Esophagus (tissue), 2 donors: ENCODE measurements around the gene TMIE. TPM values are rescaled to one million over a fixed set of nuclear protein-coding genes. Genes with fewer than 3 reads are reported as not detected.

ENCODE experiments used
- H3K27ac ChIP-seq, 2 donors: one replicate each; pipeline ENCODE4 v1.5.1; 2013; ENCODE audit warnings: low read depth in 2 of 2, mild to moderate bottlenecking in 2 of 2, inconsistent platforms in 1 of 2, low read length in 1 of 2, moderate library complexity in 1 of 2
- H3K27me3 ChIP-seq, 2 donors: one replicate each; pipeline ENCODE4 v1.6.1; 2013; ENCODE audit warnings: low read length in 2 of 2, control low read depth in 1 of 2, mild to moderate bottlenecking in 1 of 2; ENCODE audit not compliant: insufficient read depth in 2 of 2, control insufficient read depth in 1 of 2
- H3K36me3 ChIP-seq, 2 donors: one replicate each; pipeline ENCODE4 v1.6.1; 2013; ENCODE audit warnings: low read length in 1 of 2; ENCODE audit not compliant: control insufficient read depth in 2 of 2, insufficient read depth in 2 of 2
- H3K4me1 ChIP-seq, 2 donors: one replicate each; pipeline ENCODE4 v1.6.1; 2013; ENCODE audit warnings: low read length in 1 of 2; ENCODE audit not compliant: control insufficient read depth in 2 of 2, insufficient read depth in 2 of 2
- H3K4me3 ChIP-seq, 2 donors: one replicate each; pipeline ENCODE4 v1.5.1; 2013; ENCODE audit warnings: low read length in 2 of 2, mild to moderate bottlenecking in 2 of 2, low read depth in 1 of 2, moderate library complexity in 1 of 2
- H3K9me3 ChIP-seq, 2 donors: one replicate each; pipeline ENCODE4 v1.6.1; 2013; ENCODE audit warnings: mild to moderate bottlenecking in 2 of 2, low read depth in 1 of 2, low read length in 1 of 2, moderate library complexity in 1 of 2; ENCODE audit not compliant: control insufficient read depth in 2 of 2, insufficient read depth in 1 of 2
- WGBS, 2 donors: extraction: QIAGEN DNeasy Blood & Tissue Kit; methylation state at CpG; one replicate each; pipeline ENCODE4 v1.1.7; 2013; 5-methylcytosine and 5-hydroxymethylcytosine counted together
- polyA plus RNA-seq, 2 donors: library from polyadenylated mRNA; stranded (reverse); fragments of 200-250 nt; gene quantifications; one replicate each; pipeline ENCODE4 v1.2.3, GENCODE V29; 2013
- donor health status: healthy with polysubstance abuse.
- donor health status: Bipolar disorder and iron deficiency.

The TMIE gene
- polyA plus RNA-seq, 2 donors = 1.2 to 2.5 TPM

GRCh38 chr3:46684891-46685290, 16.3 kb upstream of the TMIE start:
- H3K27me3 ChIP-seq = no peaks in the 10 kb centered on the region
- peaks cover 14 to 77% of the 10 kb centered on the region in 2 donors for H3K36me3 ChIP-seq
- peaks cover 0 to under 1% of the 10 kb centered on the region in 2 donors for H3K4me1 ChIP-seq
- no peaks in the 10 kb centered on the region for H3K9me3 ChIP-seq
- 88 to 89% methylated on average over 2 of the region's 2 CpGs for WGBS, 2 donors
- no peak overlapping the region for H3K27ac ChIP-seq
- H3K4me3 ChIP-seq = no peak overlapping the region

DNA sequence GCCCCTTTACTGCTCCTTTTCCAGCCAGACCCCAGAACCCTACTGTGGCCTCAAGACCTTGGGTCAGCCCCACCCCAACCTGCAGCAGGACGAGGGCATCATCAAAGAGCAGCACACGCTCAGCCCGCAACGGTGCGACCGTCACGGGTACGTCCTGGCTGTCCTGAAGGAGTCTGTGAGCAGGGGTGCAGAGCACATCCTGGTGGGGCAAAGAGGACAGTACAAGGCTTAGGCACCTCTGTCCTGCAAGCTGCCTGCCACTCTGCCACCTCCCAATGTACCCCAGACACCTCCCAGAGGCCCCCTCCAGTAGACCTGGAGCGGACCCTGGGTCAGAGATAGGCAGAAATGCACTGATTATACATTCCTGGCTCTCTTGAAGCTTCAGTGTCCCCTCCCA, 15.7 kb upstream of the TMIE start:
- Histone ChIP-seq H3K36me3 (peaks cover 14 to 72% of the 10 kb centered on the region in 2 donors), H3K9me3 (no peaks in the 10 kb centered on the region), H3K27ac (no peak overlapping the region), H3K27me3 (no peaks in the 10 kb centered on the region), H3K4me1 (peaks cover 2 to 5% of the 10 kb centered on the region in 2 donors), H3K4me3 (no peak overlapping the region)
- WGBS, 2 donors = 90 to 92% methylated on average over 9 of the region's 9 CpGs

DNA sequence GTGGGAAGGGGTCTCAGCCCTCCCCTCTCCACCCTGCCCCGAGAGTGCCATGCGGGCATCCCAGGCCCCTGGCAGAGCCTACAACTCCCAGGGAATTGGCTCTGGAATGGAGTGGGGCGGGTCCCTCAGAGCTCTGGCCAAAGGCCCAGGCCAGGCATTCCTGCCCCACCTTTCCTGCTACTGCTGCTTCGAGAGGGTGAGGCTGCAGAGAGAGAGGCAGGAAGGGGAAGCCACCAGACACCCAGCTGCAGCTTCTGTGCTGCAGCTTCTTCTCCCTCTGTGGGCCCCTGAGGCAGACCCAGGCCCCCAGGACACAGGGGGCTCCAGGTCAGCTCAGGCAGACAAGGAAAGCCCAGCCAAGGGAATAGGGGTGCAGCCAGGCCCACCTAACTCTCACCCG, 10.4 kb upstream of the TMIE start:
- H3K4me1 ChIP-seq = peaks cover 5 to 35% of the 10 kb centered on the region in 2 donors

GRCh38 chr3:46692566-46692990, 8.6 kb upstream of the TMIE start:
- H3K27me3 ChIP-seq = no peaks in the 10 kb centered on the region
- 37 to 38% methylated on average over 11 of the region's 11 CpGs for WGBS, 2 donors
- H3K4me1 ChIP-seq = peaks cover 10 to 40% of the 10 kb centered on the region in 2 donors
- no peaks in the 10 kb centered on the region for H3K9me3 ChIP-seq
- peak overlapping the region; percentile 81 to 89 for H3K4me3 ChIP-seq
- H3K27ac ChIP-seq = peak overlapping the region; percentile 96 to 97
- peaks cover 5 to 18% of the 10 kb centered on the region in 2 donors for H3K36me3 ChIP-seq

More for the DNA sequence above, 10.4 kb upstream of the TMIE start:
- peak overlapping the region; percentile 84 to 97 for H3K27ac ChIP-seq
- no peaks in the 10 kb centered on the region for H3K9me3 ChIP-seq
- H3K27me3 ChIP-seq = no peaks in the 10 kb centered on the region
- H3K36me3 ChIP-seq = peaks cover 5 to 35% of the 10 kb centered on the region in 2 donors
- 36 to 38% methylated on average over 5 of the region's 5 CpGs for WGBS, 2 donors
- H3K4me3 ChIP-seq = peak overlapping the region; percentile 18 to 42

GRCh38 chr3:46693038-46693891, 7.9 kb upstream of the TMIE start, which contains the start of gene ALS2CL:
ALS2CL (minus strand) TSS chr3:46693679; CDS start chr3:46689440, 4,239 bp downstream.
- Histone ChIP-seq H3K9me3 (no peaks in the 10 kb centered on the region), H3K4me3 (peak within 1 kb of the TSS; percentile 81 to 89), H3K4me1 (peaks cover 10 to 40% of the 10 kb centered on the region in 2 donors), H3K27me3 (no peaks in the 10 kb centered on the region), H3K27ac (peak within 1 kb of the TSS; percentile 96 to 97), H3K36me3 (peaks cover 0 to 11% of the 10 kb centered on the region in 2 donors)
- 0 to 1% methylated on average over 52 to 71 of the region's 71 CpGs for WGBS, 2 donors

GRCh38 chr3:46693892-46694226, 7.3 kb upstream of the TMIE start:
- H3K27me3 ChIP-seq = no peaks in the 10 kb centered on the region
- H3K9me3 ChIP-seq = no peaks in the 10 kb centered on the region
- peaks cover 10 to 40% of the 10 kb centered on the region in 2 donors for H3K4me1 ChIP-seq
- H3K4me3 ChIP-seq = peak overlapping the region; percentile 50 to 81
- H3K27ac ChIP-seq = peak overlapping the region; percentile 96 to 97
- peaks cover 0 to 6% of the 10 kb centered on the region in 2 donors for H3K36me3 ChIP-seq
- WGBS, 2 donors = 17 to 20% methylated on average over 29 to 30 of the region's 30 CpGs

DNA sequence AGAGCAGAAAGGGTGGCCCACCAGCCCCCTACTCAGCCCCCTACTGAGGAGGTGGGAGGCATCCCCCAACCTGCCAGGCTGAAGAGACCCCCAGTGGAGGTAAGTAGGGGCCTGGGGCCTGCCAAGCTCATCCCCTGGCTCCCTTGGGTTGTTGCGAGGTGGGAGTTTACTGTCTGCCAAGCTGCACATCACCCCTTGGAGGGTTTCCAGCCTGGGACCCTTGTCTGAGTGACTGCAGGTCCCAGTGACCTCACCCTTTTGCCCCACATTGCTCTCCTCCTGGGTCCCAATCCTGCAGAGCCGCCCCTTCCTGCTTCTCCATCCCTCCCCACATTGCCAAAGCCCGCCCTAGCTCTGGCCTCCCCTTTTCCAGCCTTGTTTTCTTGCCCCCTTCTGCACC, 6.7 kb upstream of the TMIE start:
- Histone ChIP-seq H3K4me3 (peak overlapping the region in 1 of 2 donors; percentile 81), H3K27ac (peak overlapping the region; percentile 76 to 97), H3K4me1 (peaks cover 10 to 40% of the 10 kb centered on the region in 2 donors), H3K36me3 (peaks cover 0 to 2% of the 10 kb centered on the region in 2 donors), H3K27me3 (no peaks in the 10 kb centered on the region), H3K9me3 (no peaks in the 10 kb centered on the region)
- 97 to 99% methylated on average over 3 of the region's 3 CpGs for WGBS, 2 donors

- Histone ChIP-seq H3K36me3 (peaks cover 0 to 2% of the 10 kb centered on the region in 2 donors), H3K9me3 (no peaks in the 10 kb centered on the region), H3K27ac (peak overlapping the region; percentile 76 to 97), H3K27me3 (no peaks in the 10 kb centered on the region), H3K4me1 (peaks cover 8 to 36% of the 10 kb centered on the region in 2 donors), H3K4me3 (no peak overlapping the region)
- 64 to 73% methylated on average over 10 to 11 of the region's 11 CpGs for WGBS, 2 donors
These were observed 5.8 kb upstream of the TMIE start for GRCh38 chr3:46695177-46695961.
